B cell (primary cell): Measurements from ENCODE around the gene MIS18A. TPM values are rescaled to one million over a fixed set of nuclear protein-coding genes. Genes with fewer than 3 reads are reported as not detected.

ENCODE experiments used
- ATAC-seq: fragments of 200-7000 bp; cut with Tn5 transposase; one replicate; pipeline ENCODE4 v1.10.0; 2021; ENCODE audit warnings: low read depth, mild to moderate bottlenecking, moderate number of reproducible peaks, moderate library complexity
- CTCF ChIA-PET: fragments of 350-600 bp; sonication (Branson Sonifier 250); formaldehyde crosslinking; loops from one replicate; lab custom pipeline; 2021; ENCODE audit warnings: antibody characterized with exemption, inconsistent platforms; lab: Charles Lee
- POLR2A ChIA-PET: fragments of 350-600 bp; sonication (Branson Sonifier 250); formaldehyde crosslinking; loops from one replicate; lab custom pipeline; 2021; ENCODE audit warnings: antibody characterized with exemption; lab: Charles Lee
- DNase-seq: peaks from one replicate; pipeline ENCODE4 v3.0.0; 2013
- H2AFZ ChIP-seq: 2 replicates; pipeline ENCODE4 v1.6.1; 2012; ENCODE audit warnings: mild to moderate bottlenecking, low read depth, low read length; ENCODE audit not compliant: insufficient read depth, poor library complexity, severe bottlenecking
- H3K27ac ChIP-seq, 2 donors: 1 replicate in 1 of 2; 2 replicates in 1 of 2; pipeline ENCODE4 v1.5.1; 2012 to 2013; ENCODE audit warnings: low read length in 2 of 2, mild to moderate bottlenecking in 2 of 2, moderate library complexity in 1 of 2
- H3K27me3 ChIP-seq, 4 experiments: fragments of 200-600 bp in 1 of 4; sonication (generic) in 1 of 4; replicated peaks in 1 of 4; 1 replicate in 2 of 4; 2 replicates in 2 of 4; pipeline versions ENCODE4 v1.6.1 to v1.7.0; 2013 to 2016; ENCODE audit warnings: low read length in 3 of 4, mild to moderate bottlenecking in 2 of 4, mixed read lengths in 1 of 4, moderate library complexity in 1 of 4; ENCODE audit not compliant: insufficient read depth in 4 of 4, control insufficient read depth in 3 of 4; ENCODE audit errors: control extremely low read depth in 1 of 4
- H3K36me3 ChIP-seq, 2 experiments: replicated peaks in 1 of 2; 1 replicate in 1 of 2; 2 replicates in 1 of 2; pipeline versions ENCODE4 v1.6.1 to v1.7.1; 2013; ENCODE audit warnings: low read length in 1 of 2; ENCODE audit not compliant: insufficient read depth in 2 of 2, control insufficient read depth in 1 of 2; ENCODE audit errors: control extremely low read depth in 1 of 2, extremely low read depth in 1 of 2
- H3K4me1 ChIP-seq, 2 donors: fragments of 200-600 bp in 1 of 2; sonication (generic) in 1 of 2; 1 replicate in 1 of 2; 2 replicates in 1 of 2; pipeline versions ENCODE4 v1.5.1 to v1.6.1; 2013 to 2017; ENCODE audit warnings: low read length in 2 of 2; ENCODE audit not compliant: control insufficient read depth in 2 of 2, insufficient read depth in 2 of 2
- H3K4me2 ChIP-seq: replicated peaks from 2 replicates; pipeline ENCODE3; 2012; ENCODE audit warnings: mild to moderate bottlenecking, low read depth, low read length; ENCODE audit not compliant: poor library complexity, severe bottlenecking
- H3K4me3 ChIP-seq, 5 experiments: fragments of 200-600 bp in 1 of 5; sonication (generic) in 1 of 5; 1 replicate in 3 of 5; 2 replicates in 2 of 5; pipeline versions ENCODE4 v1.5.1 to v1.7.0; 2011 to 2016; ENCODE audit warnings: low read length in 4 of 5, mild to moderate bottlenecking in 4 of 5, low read depth in 2 of 5, control low read depth in 1 of 5, moderate library complexity in 1 of 5; ENCODE audit not compliant: insufficient read depth in 1 of 5; ENCODE audit errors: control extremely low read depth in 1 of 5, extremely low read depth in 1 of 5
- H3K79me2 ChIP-seq: fragments of 200-600 bp; sonication (generic); one replicate; pipeline ENCODE4 v1.6.0; 2016; ENCODE audit warnings: low read length; ENCODE audit not compliant: control insufficient read depth, insufficient read depth
- H3K9ac ChIP-seq: fragments of 200-600 bp; sonication (generic); 2 replicates; pipeline ENCODE4 v1.6.1; 2017; ENCODE audit warnings: mild to moderate bottlenecking, low read length, moderate library complexity
- H3K9me3 ChIP-seq, 3 donors: one replicate each; pipeline versions ENCODE4 v1.6.1 to v1.7.1; 2013; ENCODE audit warnings: low read length in 2 of 3; ENCODE audit not compliant: control insufficient read depth in 2 of 3, insufficient read depth in 1 of 3; ENCODE audit errors: control extremely low read depth in 1 of 3
- H4K20me1 ChIP-seq: 2 replicates; pipeline ENCODE4 v1.6.0; 2012; ENCODE audit warnings: mild to moderate bottlenecking, low read length; ENCODE audit not compliant: insufficient read depth, control insufficient read depth, poor library complexity, severe bottlenecking
- H3K27ac Mint-ChIP-seq: one replicate; pipeline ENCODE4 v1.8.0; 2021; ENCODE audit warnings: mixed read lengths
- H3K27me3 Mint-ChIP-seq: one replicate; pipeline ENCODE4 v1.8.0; 2021; ENCODE audit warnings: mixed read lengths
- H3K4me1 Mint-ChIP-seq: one replicate; pipeline ENCODE4 v1.8.0; 2021; ENCODE audit warnings: mixed read lengths
- H3K4me3 Mint-ChIP-seq: one replicate; pipeline ENCODE4 v1.8.0; 2021; ENCODE audit warnings: mixed read lengths
- H3K9me3 Mint-ChIP-seq: one replicate; pipeline ENCODE4 v1.8.0; 2022; ENCODE audit warnings: mixed read lengths; ENCODE audit not compliant: insufficient read depth
- CTCF ChIP-seq: fragments of 200-600 bp; IDR thresholded peaks from one replicate; pipeline ENCODE4 v1.8.0; 2022; ENCODE audit warnings: antibody characterized with exemption, mild to moderate bottlenecking
- EZH2 ChIP-seq: IDR thresholded peaks from 2 replicates; pipeline ENCODE4 v1.6.1; 2012; ENCODE audit warnings: borderline replicate concordance, low read depth, mild to moderate bottlenecking, moderate library complexity, low read length; ENCODE audit not compliant: insufficient read depth, poor library complexity, severe bottlenecking
- WGBS: methylation state at CpG from one replicate; pipeline ENCODE4 v1.1.5; 2013; ENCODE audit warnings: missing lambda C conversion rate; ENCODE audit not compliant: insufficient coverage; 5-methylcytosine and 5-hydroxymethylcytosine counted together
- intact Hi-C: fragments of 100-400 bp; cut with micrococcal nuclease; formaldehyde crosslinking; loops from one replicate; pipeline ENCODE4 v1.10.0; 2022
- polyA plus RNA-seq: library from polyadenylated mRNA; depleted of rRNA; stranded (reverse); fragments of >200 nt; gene quantifications from 2 replicates; pipeline ENCODE4 v1.2.3, GENCODE V29; 2012
- total RNA-seq, 2 donors: library from RNA; stranded (reverse); fragments of 120-200 nt in 1 of 2; gene quantifications; 1 replicate in 1 of 2; 2 replicates in 1 of 2; pipeline versions ENCODE4 v1.2.3 to v1.2.4, GENCODE V29; 2013 to 2022

Gene MIS18A
- total and polyA plus RNA-seq, 2 donors (not counting 1 experiment from before 2014, with no cell fraction given) = 4.0 to 10.4 TPM

- no peak for TF ChIP-seq EZH2
- TF ChIP-seq CTCF = no peak
- Histone ChIP-seq H2AFZ (no peak overlapping the region), H4K20me1 (no peaks in the 10 kb centered on the region), H3K4me2 (no peak overlapping the region), H3K9me3 (peaks cover 0 to 1% (median 0%) of the 10 kb centered on the region in 3 donors), H3K4me3 (no peak overlapping the region), H3K27me3 (no peaks in the 10 kb centered on the region), H3K9ac (no peak overlapping the region), H3K27ac (no peak overlapping the region), H3K36me3 (no peaks in the 10 kb centered on the region), H3K79me2 (no peaks in the 10 kb centered on the region), H3K4me1 (no peaks in the 10 kb centered on the region)
- ChIA-PET POLR2A (no interaction called here), CTCF (no interaction called here)
- 93% methylated on average over 3 of the region's 8 CpGs for WGBS
- intact Hi-C loops = no loop called here
- no peaks in the 10 kb centered on the region for H3K4me1 Mint-ChIP-seq
- peaks cover 9% of the 10 kb centered on the region for H3K9me3 Mint-ChIP-seq
- no peak overlapping the region for H3K4me3 Mint-ChIP-seq
- H3K27ac Mint-ChIP-seq = no peak overlapping the region
- DNase-seq = no peak
- H3K27me3 Mint-ChIP-seq = peaks cover 19% of the 10 kb centered on the region
- no peak for ATAC-seq
Measured at GRCh38 chr21:32239551-32239950, 39.3 kb downstream of the MIS18A start.

DNA sequence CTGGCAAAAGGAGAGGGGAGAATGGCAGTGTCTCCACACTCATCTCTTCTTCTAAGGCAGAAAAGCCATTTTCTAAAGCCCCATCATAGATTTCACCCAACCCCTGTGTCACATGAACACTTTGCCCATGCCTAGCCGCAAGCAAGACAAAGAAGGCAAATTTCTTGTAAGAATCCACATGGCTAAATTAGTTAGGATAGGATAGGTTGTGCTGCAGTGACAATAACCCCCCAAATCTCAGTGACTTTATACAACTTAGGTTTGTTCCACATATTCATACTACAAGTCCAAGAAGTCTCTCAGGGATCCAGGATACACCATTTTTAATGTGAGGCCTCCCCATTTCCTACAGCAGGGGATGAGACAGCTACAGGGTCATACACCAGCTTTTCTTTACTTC, 40.8 kb downstream of the MIS18A start:
- no peaks in the 10 kb centered on the region for H3K79me2 ChIP-seq
- POLR2A ChIA-PET = no interaction called here
- no peak overlapping the region for H3K4me3 ChIP-seq
- Mint-ChIP-seq H3K9me3 (peaks cover 9% of the 10 kb centered on the region), H3K4me1 (no peaks in the 10 kb centered on the region), H3K27me3 (peaks cover 16% of the 10 kb centered on the region), H3K27ac (no peak overlapping the region), H3K4me3 (no peak overlapping the region)
- intact Hi-C loops = no loop called here
- peaks cover 0 to 2% (median 0%) of the 10 kb centered on the region in 3 donors for H3K9me3 ChIP-seq
- no peak overlapping the region for H3K9ac ChIP-seq
- TF ChIP-seq EZH2 = no peak
- TF ChIP-seq CTCF = no peak
- DNase-seq = no peak
- no peak for ATAC-seq
- CTCF ChIA-PET = no interaction called here
- no peaks in the 10 kb centered on the region for H3K36me3 ChIP-seq
- no peaks in the 10 kb centered on the region for H4K20me1 ChIP-seq
- no peak overlapping the region for H2AFZ ChIP-seq
- H3K27ac ChIP-seq = no peak overlapping the region
- WGBS = no CpG with 5 or more reads among the region's 1 CpG
- no peak overlapping the region for H3K4me2 ChIP-seq
- H3K4me1 ChIP-seq = no peaks in the 10 kb centered on the region
- no peaks in the 10 kb centered on the region for H3K27me3 ChIP-seq
